ENCODE results near the gene NKAIN2.
A peak's percentile ranks its signal among the peaks of the same experiment; 100 is the strongest.
"Not testable (repeated sequence)": the region's sequence is repeated elsewhere in the genome, so short reads cannot be mapped to it uniquely, and the experiment has no call there.

Gene NKAIN2

DNA sequence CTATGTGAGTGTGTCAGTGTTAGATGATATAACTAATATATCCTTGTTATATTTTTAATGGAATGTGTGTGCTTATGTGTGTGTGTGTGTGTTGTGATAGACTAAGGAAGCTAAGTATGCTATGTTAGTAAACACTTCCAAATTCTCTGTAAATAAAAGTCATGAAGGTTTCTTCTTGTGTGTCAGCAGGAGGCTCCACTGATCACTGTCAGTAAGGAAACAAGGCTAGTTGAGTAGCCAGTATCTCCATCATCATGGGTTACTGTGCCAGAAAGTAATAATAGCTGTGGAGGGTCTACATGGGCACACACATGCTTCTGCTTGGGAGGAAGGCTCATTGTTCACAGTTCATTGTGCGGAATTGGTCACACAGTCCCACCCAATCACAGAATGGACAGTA is 855.8 kb downstream of the NKAIN2 start:
- DNase-seq, result no peak

- no peak for DNase-seq
These were observed 856.5 kb downstream of the NKAIN2 start for GRCh38 chr6:124660185-124660584.

GRCh38 chr6:124661097-124661661 is 857.5 kb downstream of the NKAIN2 start:
- no peak for DNase-seq

DNA sequence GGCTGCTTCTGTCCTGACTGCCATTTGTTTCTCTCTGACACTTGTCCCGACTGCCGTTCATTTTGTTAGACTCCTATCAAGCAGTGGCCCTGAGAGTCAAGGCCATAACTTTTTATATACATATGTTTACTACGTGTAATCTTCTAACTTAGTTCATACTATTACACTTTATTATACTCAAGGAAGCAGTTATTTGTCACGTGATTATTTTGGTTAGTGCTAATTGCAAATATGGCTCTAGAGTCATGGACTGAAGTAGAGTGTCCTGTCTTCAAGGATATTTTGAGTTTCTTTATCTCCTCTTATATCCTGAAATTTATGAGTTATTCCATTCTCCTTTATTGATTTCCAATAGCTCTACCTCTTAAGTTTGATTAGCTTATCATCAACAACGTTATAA is 864.4 kb downstream of the NKAIN2 start:
- no peak for DNase-seq

DNA sequence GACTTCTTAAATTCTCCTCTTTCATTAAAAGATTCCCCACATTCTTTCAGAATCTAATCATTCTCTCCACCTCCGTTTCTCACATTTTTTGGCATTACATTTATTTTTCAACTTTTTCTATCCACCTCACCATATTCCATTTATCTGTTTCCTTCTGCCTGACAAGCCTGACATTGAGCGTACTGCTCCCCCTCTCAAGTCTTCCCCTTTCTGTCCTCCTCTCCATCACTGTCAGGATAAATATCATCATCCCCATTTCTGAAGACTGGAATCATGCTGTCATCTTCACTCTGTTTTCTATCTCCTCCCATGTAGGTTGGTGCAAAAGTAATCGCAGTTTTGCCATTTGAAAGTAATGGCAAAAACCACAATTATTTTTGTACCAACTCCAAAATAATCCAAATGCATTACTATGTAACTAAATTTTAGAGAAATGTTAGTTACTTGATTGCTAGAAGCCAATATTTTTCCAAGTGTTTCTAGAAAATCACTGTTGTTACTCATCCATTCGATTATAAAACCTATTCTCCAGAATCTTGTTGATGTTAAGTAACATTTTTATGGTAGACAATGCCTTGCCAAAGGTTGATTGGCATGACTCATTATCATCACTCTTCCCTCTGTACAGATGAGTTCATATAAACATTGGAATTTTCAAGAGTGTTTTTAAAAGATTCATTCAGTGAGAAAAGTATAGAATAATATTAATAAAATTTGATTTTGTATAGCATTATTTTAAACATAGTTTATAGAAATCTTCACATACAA is 866.2 kb downstream of the NKAIN2 start:
- DNase-seq, result no peak

DNA sequence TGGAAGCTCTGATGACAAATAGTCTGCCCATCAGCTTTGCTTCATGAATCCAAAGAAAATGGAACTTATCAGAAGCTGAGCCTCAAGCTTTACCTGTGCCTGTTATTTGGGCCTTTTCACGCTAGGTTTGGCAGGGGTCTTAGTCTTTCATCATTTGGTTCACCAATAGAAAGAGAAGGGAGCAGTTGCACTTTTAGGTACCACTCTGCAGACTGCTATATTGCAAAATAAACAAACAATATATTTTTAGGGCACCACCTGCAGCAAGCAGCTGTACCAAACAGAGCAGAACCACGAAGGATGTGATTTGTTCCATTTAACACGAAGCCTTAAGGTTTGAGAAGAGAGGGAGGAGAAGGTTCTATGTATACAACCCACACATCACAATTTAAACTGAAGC is 867.1 kb downstream of the NKAIN2 start:
- DNase-seq, result peak; percentile 82

GRCh38 chr6:124671324-124671723 is 867.7 kb downstream of the NKAIN2 start:
- DNase-seq, result no peak

DNA sequence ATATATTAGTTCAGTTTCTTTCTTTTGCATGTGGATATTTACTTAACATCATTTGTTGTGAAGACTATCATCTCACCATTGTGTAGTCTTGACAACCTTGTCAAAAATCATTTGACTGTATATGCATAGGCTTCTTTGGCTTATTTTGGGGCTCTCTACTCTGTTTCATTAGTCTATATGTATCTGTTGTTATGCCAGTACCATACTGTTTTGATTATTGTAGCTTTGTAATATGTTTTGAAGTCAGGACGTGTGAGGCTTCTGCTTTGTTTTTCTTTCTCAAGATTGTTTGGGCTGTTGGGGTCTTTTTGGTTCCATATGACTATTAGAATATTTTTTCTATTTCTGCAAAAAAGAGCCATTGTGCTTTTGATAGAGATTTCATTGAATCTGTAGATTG is 870.4 kb downstream of the NKAIN2 start:
- no peak for DNase-seq

DNA sequence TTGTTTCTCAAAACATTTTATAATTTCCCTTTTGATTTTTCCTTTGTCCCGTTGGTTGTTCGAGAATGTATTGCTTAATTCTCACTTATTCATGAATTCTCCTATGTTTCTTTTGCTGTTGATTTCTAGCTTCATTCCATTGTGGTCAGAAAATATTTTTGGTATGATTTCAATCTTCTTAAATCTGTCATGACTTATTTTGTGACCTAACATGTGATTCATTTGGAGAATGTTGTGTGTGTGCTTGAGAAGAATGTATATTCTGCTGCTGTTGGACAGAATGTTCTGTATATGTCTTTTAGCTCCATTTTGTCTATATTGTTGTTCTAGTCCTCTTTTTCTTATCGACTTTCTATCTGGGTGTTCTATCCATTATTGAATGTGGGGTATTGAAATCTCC is 872.4 kb downstream of the NKAIN2 start:
- no peak for DNase-seq

- DNase-seq, result no peak
These were observed 874.2 kb downstream of the NKAIN2 start for GRCh38 chr6:124677874-124678273.

GRCh38 chr6:124679387-124679786 is 875.7 kb downstream of the NKAIN2 start:
- no peak for DNase-seq

DNA sequence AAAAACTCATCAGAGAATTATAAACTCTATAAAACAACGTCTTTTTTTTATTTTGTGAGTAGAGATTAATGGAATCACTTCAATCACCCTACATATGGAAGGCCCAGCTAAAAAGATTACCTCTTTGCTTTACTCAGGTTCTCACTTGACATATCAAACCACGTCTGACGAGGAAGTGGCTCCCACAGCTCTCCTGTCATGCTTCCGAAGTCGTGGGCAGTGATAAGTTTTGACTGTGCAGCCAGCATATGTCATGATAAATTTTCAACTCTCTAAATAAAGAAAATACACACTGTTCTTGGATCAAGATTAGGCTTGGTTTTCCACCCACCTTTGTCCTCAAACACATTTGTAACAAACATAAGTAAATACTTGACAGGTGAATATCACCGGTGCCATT is 879.1 kb downstream of the NKAIN2 start:
- DNase-seq, result no peak

- DNase-seq, result no peak
These were observed 879.8 kb downstream of the NKAIN2 start for GRCh38 chr6:124683507-124683906.

GRCh38 chr6:124684621-124685020 is 881.0 kb downstream of the NKAIN2 start:
- no peak for DNase-seq

- no peak for DNase-seq
These were observed 884.7 kb downstream of the NKAIN2 start for GRCh38 chr6:124688369-124688768.

GRCh38 chr6:124694139-124694705 is 890.6 kb downstream of the NKAIN2 start:
- DNase-seq, result peak; percentile 66

- DNase-seq, result no peak
These were observed 895.4 kb downstream of the NKAIN2 start for GRCh38 chr6:124699038-124699437.

- DNase-seq, result no peak
These were observed 899.9 kb downstream of the NKAIN2 start for GRCh38 chr6:124703541-124703940.

DNA sequence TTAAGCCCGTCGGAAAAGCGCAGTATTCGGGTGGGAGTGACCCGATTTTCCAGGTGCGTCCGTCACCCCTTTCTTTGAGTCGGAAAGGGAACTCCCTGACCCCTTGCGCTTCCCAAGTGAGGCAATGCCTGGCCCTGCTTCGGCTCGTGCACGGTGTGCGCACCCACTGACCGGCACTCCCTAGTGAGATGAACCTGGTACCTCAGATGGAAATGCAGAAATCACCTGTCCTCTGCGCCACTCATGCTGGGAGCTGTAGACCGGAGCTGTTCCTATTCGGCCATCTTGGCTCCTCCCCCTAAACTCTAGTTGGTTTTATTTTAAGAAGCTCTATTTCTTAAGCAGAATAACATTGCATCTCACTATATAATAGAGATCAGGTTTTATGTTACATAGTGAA is 908.9 kb downstream of the NKAIN2 start:
- not testable (repeated sequence) for DNase-seq

DNA sequence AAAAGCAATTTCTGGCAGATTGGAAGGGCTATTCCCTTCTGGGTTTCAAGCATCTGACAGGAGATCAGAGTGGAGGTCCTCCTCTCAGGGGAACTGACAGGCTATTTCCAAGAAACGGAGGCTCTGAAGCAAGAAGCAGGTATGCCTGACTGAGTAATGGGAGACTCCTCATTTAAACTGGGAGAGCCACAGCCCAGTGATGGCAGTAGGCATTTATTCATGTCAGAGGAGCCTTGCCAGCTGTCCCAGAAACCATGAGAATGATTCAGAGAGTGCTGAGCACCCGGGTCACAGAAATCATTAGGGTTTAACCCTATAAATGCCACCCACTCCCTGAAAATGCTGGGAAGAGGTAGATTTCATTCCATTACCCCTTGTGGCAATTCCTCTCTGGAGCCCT is 911.1 kb downstream of the NKAIN2 start:
- no peak for DNase-seq

DNA sequence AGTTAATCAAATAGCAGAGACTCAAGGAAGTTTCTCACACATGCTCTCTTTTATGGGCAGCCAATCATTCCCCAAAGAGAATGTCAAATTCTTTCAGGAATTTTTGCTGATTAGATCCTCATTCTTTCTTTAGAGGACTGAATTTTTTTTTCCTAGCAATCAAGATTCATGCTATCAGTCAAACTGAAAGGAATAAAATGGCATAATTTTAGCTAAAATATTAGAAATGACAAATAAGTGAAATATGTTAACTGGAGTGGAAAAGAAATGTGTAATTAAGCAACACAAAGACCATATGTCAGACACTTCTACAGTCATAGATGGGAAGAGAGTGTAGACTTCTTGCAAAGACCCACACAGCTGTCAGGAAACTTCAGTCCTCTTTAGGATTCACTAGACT is 916.2 kb downstream of the NKAIN2 start:
- no peak for DNase-seq

DNA sequence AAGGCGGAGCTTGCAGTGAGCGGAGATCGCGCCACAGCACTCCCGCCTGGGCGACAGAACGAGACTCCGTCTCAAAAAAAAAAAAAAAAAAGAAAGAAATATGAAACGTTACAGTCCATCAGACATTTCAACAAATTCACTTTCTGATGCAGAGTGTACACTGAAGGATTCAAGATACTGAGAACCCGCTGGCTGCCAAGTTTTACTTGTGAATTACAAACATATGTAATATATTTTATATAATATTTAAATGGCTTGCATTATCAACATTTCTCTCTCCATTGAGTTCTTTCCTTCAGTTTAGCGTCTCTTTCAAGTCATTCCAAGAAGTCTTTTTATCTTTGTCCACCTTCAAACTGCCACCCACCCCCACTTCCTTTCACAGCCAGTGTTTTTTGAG is 917.7 kb downstream of the NKAIN2 start:
- DNase-seq, result no peak

DNA sequence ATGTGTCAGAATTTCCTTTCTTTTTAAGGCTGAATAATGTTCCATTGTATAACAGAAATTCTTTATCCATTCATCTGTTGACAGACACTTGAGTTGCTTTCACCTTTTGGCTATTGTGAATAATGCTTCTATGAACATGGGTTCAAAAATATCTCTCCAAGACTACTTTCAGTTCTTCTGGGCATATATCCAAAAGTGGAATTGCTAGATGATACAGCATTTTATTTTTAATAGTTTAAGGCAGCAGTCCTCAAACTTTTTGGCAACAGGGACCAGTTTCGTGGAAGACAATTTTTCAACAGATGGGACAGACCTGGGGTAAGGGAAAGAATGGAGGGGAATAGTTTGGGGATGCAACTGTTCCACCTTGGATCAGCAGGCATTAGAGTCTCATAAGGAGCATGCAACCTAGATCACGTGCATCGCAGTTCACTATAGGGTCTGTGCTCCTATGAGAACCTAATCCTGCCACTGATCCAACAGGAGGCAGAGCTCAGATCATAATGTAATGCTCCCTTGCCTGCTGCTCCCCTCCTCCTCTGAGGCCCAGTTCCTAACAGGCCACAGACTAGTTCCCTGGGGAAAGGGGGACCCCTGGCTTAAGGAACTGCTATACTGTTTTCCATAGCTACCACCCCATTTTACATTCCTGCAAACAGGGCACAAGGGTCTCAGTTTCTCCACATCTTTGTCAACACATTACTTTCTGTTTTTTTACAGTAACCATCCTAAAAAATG is 918.6 kb downstream of the NKAIN2 start:
- DNase-seq, result no peak

- DNase-seq, result no peak
These were observed 920.0 kb downstream of the NKAIN2 start for GRCh38 chr6:124723671-124724070.

Measured in NCI-H2081 treated with DMSO at 0.1 percent for 48 hours (cell line).